ENCODE measurements around the gene SIX6. TPM values are rescaled to one million over a fixed set of nuclear protein-coding genes. Genes with fewer than 3 reads are reported as not detected.

The SIX6 gene
- total and polyA plus RNA-seq, 4 experiments from 2014 or later, result not detected

GRCh38 chr14:60490270-60490669, 18.7 kb upstream of the SIX6 start:
- Mint-ChIP-seq H3K4me3 (no peak overlapping the region), H3K4me1 (peaks cover 0 to 2% (median under 1%) of the 10 kb centered on the region in 4 donors), H3K9me3 (peaks cover 0 to 7% (median 2%) of the 10 kb centered on the region in 8 donors), H3K36me3 (no peaks in the 10 kb centered on the region), H3K27ac (no peak overlapping the region), H3K27me3 (peaks cover 14 to 21% of the 10 kb centered on the region in 2 donors)
- no peaks in the 10 kb centered on the region for H3K4me1 ChIP-seq (ENCODE audit: insufficient read depth, low read length)
- no peak for DNase-seq
- CTCF ChIA-PET (ENCODE audit: partially characterized antibody), result no interaction called here
- no peak overlapping the region for H3K27ac ChIP-seq (ENCODE audit: low read depth, low read length)
- no peaks in the 10 kb centered on the region for H3K36me3 ChIP-seq (ENCODE audit: insufficient read depth, low read length)
- intact Hi-C loops (cut with micrococcal nuclease), result no loop called here
- no peak overlapping the region for H3K4me3 ChIP-seq (ENCODE audit: low read length in 2 of 2)
- H3K9me3 ChIP-seq (ENCODE audit: control insufficient read depth in 1 of 2, low read length in 2 of 2), result no peaks in the 10 kb centered on the region
- POLR2A ChIA-PET (ENCODE audit: partially characterized antibody), result no interaction called here
- H3K27me3 ChIP-seq (ENCODE audit: insufficient read depth, low read length), result peaks cover 1% of the 10 kb centered on the region

GRCh38 chr14:60495946-60496345, 13.0 kb upstream of the SIX6 start:
- H3K4me3 Mint-ChIP-seq, result no peak overlapping the region
- no peaks in the 10 kb centered on the region for H3K4me1 Mint-ChIP-seq
- Histone ChIP-seq H3K27ac (ENCODE audit: low read depth, low read length) (no peak overlapping the region), H3K27me3 (ENCODE audit: insufficient read depth, low read length) (no peaks in the 10 kb centered on the region), H3K36me3 (ENCODE audit: insufficient read depth, low read length) (no peaks in the 10 kb centered on the region), H3K9me3 (ENCODE audit: control insufficient read depth in 1 of 2, low read length in 2 of 2) (no peaks in the 10 kb centered on the region), H3K4me3 (ENCODE audit: low read length in 2 of 2) (no peak overlapping the region), H3K4me1 (ENCODE audit: insufficient read depth, low read length) (no peaks in the 10 kb centered on the region)
- H3K27ac Mint-ChIP-seq, result no peak overlapping the region
- no peak for DNase-seq
- no peaks in the 10 kb centered on the region for H3K36me3 Mint-ChIP-seq
- POLR2A ChIA-PET (ENCODE audit: partially characterized antibody), result no interaction called here
- intact Hi-C loops (cut with micrococcal nuclease), result no loop called here
- CTCF ChIA-PET (ENCODE audit: partially characterized antibody), result no interaction called here
- H3K9me3 Mint-ChIP-seq, result peaks cover 0 to 12% (median 1%) of the 10 kb centered on the region in 8 donors
- H3K27me3 Mint-ChIP-seq, result peaks cover 15 to 27% of the 10 kb centered on the region in 2 donors

DNA sequence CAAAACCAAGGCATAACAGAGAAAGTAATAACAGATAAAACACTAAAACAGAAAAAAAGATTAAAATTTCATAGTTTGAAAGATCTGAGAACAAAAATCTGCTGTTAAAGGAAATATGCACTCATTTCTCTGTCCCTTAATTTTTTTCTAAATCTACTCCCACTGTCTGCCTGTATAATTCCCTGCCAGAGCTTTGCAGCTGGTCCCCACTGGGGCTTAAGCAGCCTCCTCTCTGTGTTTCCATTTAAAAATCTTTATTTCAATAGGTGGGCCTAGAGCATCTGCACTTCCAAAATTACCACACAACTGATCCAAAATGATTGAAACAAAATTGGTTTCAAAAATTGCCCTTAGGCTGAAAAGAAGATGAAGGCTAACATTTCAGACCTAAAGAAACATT, 6.4 kb upstream of the SIX6 start:
- Histone ChIP-seq H3K27ac (ENCODE audit: low read depth, low read length) (no peak overlapping the region), H3K36me3 (ENCODE audit: insufficient read depth, low read length) (no peaks in the 10 kb centered on the region), H3K9me3 (ENCODE audit: control insufficient read depth in 1 of 2, low read length in 2 of 2) (no peaks in the 10 kb centered on the region), H3K4me1 (ENCODE audit: insufficient read depth, low read length) (no peaks in the 10 kb centered on the region), H3K27me3 (ENCODE audit: insufficient read depth, low read length) (peaks cover 17% of the 10 kb centered on the region), H3K4me3 (ENCODE audit: low read length in 2 of 2) (no peak overlapping the region)
- Mint-ChIP-seq H3K4me1 (peaks cover 3 to 6% (median 3%) of the 10 kb centered on the region in 4 donors), H3K36me3 (no peaks in the 10 kb centered on the region), H3K9me3 (peaks cover 0 to 8% (median 2%) of the 10 kb centered on the region in 8 donors), H3K27me3 (peaks cover 37 to 42% of the 10 kb centered on the region in 2 donors), H3K27ac (no peak overlapping the region), H3K4me3 (no peak overlapping the region)
- no peak for DNase-seq
- CTCF ChIA-PET (ENCODE audit: partially characterized antibody), result no interaction called here
- intact Hi-C loops (cut with micrococcal nuclease), result no loop called here
- POLR2A ChIA-PET (ENCODE audit: partially characterized antibody), result no interaction called here

- Histone ChIP-seq H3K4me3 (ENCODE audit: low read length in 2 of 2) (no peak overlapping the region), H3K27ac (ENCODE audit: low read depth, low read length) (no peak overlapping the region), H3K4me1 (ENCODE audit: insufficient read depth, low read length) (peaks cover 2% of the 10 kb centered on the region), H3K9me3 (ENCODE audit: control insufficient read depth in 1 of 2, low read length in 2 of 2) (no peaks in the 10 kb centered on the region), H3K36me3 (ENCODE audit: insufficient read depth, low read length) (no peaks in the 10 kb centered on the region), H3K27me3 (ENCODE audit: insufficient read depth, low read length) (peaks cover 30% of the 10 kb centered on the region)
- ChIA-PET POLR2A (ENCODE audit: partially characterized antibody) (no interaction called here), CTCF (ENCODE audit: partially characterized antibody) (no interaction called here)
- Mint-ChIP-seq H3K4me1 (peaks cover 4 to 23% (median 15%) of the 10 kb centered on the region in 4 donors), H3K9me3 (peaks cover 0 to 10% (median 4%) of the 10 kb centered on the region in 8 donors), H3K27me3 (peaks cover 49 to 55% of the 10 kb centered on the region in 2 donors), H3K36me3 (no peaks in the 10 kb centered on the region), H3K27ac (no peak overlapping the region), H3K4me3 (no peak overlapping the region)
- no peak for DNase-seq
- intact Hi-C loops (cut with micrococcal nuclease), result no loop called here
Measured at GRCh38 chr14:60505448-60505847, 3.5 kb upstream of the SIX6 start.

- ChIA-PET CTCF (ENCODE audit: partially characterized antibody) (no interaction called here), POLR2A (ENCODE audit: partially characterized antibody) (no interaction called here)
- peaks cover 36% of the 10 kb centered on the region for H3K27me3 ChIP-seq (ENCODE audit: insufficient read depth, low read length)
- Mint-ChIP-seq H3K27me3 (peaks cover 48 to 53% of the 10 kb centered on the region in 2 donors), H3K4me1 (peaks cover 4 to 28% (median 19%) of the 10 kb centered on the region in 4 donors), H3K9me3 (peaks cover 0 to 10% (median 4%) of the 10 kb centered on the region in 8 donors), H3K36me3 (no peaks in the 10 kb centered on the region), H3K4me3 (no peak overlapping the region), H3K27ac (no peak overlapping the region)
- H3K27ac ChIP-seq (ENCODE audit: low read depth, low read length), result no peak overlapping the region
- no peaks in the 10 kb centered on the region for H3K9me3 ChIP-seq (ENCODE audit: control insufficient read depth in 1 of 2, low read length in 2 of 2)
- DNase-seq, result no peak
- intact Hi-C loops (cut with micrococcal nuclease), result no loop called here
- H3K36me3 ChIP-seq (ENCODE audit: insufficient read depth, low read length), result no peaks in the 10 kb centered on the region
- peaks cover 7% of the 10 kb centered on the region for H3K4me1 ChIP-seq (ENCODE audit: insufficient read depth, low read length)
- H3K4me3 ChIP-seq (ENCODE audit: low read length in 2 of 2), result no peak overlapping the region
Measured at GRCh38 chr14:60506010-60506409, 2.9 kb upstream of the SIX6 start.

GRCh38 chr14:60506462-60506984, 2.4 kb upstream of the SIX6 start:
- no peak for DNase-seq
- peaks cover 41% of the 10 kb centered on the region for H3K27me3 ChIP-seq (ENCODE audit: insufficient read depth, low read length)
- no peak overlapping the region for H3K27ac ChIP-seq (ENCODE audit: low read depth, low read length)
- intact Hi-C loops (cut with micrococcal nuclease), result no loop called here
- POLR2A ChIA-PET (ENCODE audit: partially characterized antibody), result no interaction called here
- no peaks in the 10 kb centered on the region for H3K9me3 ChIP-seq (ENCODE audit: control insufficient read depth in 1 of 2, low read length in 2 of 2)
- no peak overlapping the region for H3K4me3 ChIP-seq (ENCODE audit: low read length in 2 of 2)
- H3K27ac Mint-ChIP-seq, result no peak overlapping the region
- H3K4me3 Mint-ChIP-seq, result peak overlapping the region in 1 of 8 donors; percentile 24
- H3K4me1 Mint-ChIP-seq, result peaks cover 4 to 31% (median 20%) of the 10 kb centered on the region in 4 donors
- CTCF ChIA-PET (ENCODE audit: partially characterized antibody), result no interaction called here
- H3K27me3 Mint-ChIP-seq, result peaks cover 49 to 53% of the 10 kb centered on the region in 2 donors
- H3K36me3 ChIP-seq (ENCODE audit: insufficient read depth, low read length), result no peaks in the 10 kb centered on the region
- peaks cover 10% of the 10 kb centered on the region for H3K4me1 ChIP-seq (ENCODE audit: insufficient read depth, low read length)
- H3K36me3 Mint-ChIP-seq, result no peaks in the 10 kb centered on the region
- H3K9me3 Mint-ChIP-seq, result peaks cover 0 to 10% (median 3%) of the 10 kb centered on the region in 8 donors

- Mint-ChIP-seq H3K9me3 (peaks cover 0 to 10% (median 4%) of the 10 kb centered on the region in 8 donors), H3K27me3 (peaks cover 52 to 56% of the 10 kb centered on the region in 2 donors), H3K36me3 (no peaks in the 10 kb centered on the region), H3K4me1 (peaks cover 4 to 31% (median 21%) of the 10 kb centered on the region in 4 donors), H3K4me3 (peak overlapping the region in 3 of 8 donors; percentile 16 to 23 (median 18)), H3K27ac (no peak overlapping the region)
- Histone ChIP-seq H3K4me1 (ENCODE audit: insufficient read depth, low read length) (peaks cover 10% of the 10 kb centered on the region), H3K36me3 (ENCODE audit: insufficient read depth, low read length) (no peaks in the 10 kb centered on the region), H3K27me3 (ENCODE audit: insufficient read depth, low read length) (peaks cover 48% of the 10 kb centered on the region), H3K9me3 (ENCODE audit: control insufficient read depth in 1 of 2, low read length in 2 of 2) (no peaks in the 10 kb centered on the region), H3K4me3 (ENCODE audit: low read length in 2 of 2) (no peak overlapping the region), H3K27ac (ENCODE audit: low read depth, low read length) (no peak overlapping the region)
- intact Hi-C loops (cut with micrococcal nuclease), result no loop called here
- no peak for DNase-seq
- ChIA-PET CTCF (ENCODE audit: partially characterized antibody) (no interaction called here), POLR2A (ENCODE audit: partially characterized antibody) (no interaction called here)
Measured at GRCh38 chr14:60506985-60507829, 1.7 kb upstream of the SIX6 start.
